ENCODE results near the gene ZMIZ2. TPM values are rescaled to one million over a fixed set of nuclear protein-coding genes. Genes with fewer than 3 reads are reported as not detected.
A peak's percentile ranks its signal among the peaks of the same experiment; 100 is the strongest.

Gene ZMIZ2
- total RNA-seq, 2 experiments from 2014 or later: 120 to 124 TPM

- no peak for DNase-seq
- Mint-ChIP-seq H3K27me3 (no peaks in the 10 kb centered on the region), H3K4me1 (no peaks in the 10 kb centered on the region), H3K4me3 (no peak overlapping the region), H3K36me3 (no peaks in the 10 kb centered on the region), H3K27ac (no peak overlapping the region), H3K9me3 (no peaks in the 10 kb centered on the region)
- ATAC-seq (ENCODE audit: low read depth): no peak
- POLR2A ChIA-PET: interaction anchor here (2.8 kb wide), 1 partner anchor 14 kb away, joined by 11 read pairs; no protein-coding TSS in a partner anchor
These were observed 62.9 kb downstream of the ZMIZ2 start for GRCh38 chr7:44811571-44811970.

DNA sequence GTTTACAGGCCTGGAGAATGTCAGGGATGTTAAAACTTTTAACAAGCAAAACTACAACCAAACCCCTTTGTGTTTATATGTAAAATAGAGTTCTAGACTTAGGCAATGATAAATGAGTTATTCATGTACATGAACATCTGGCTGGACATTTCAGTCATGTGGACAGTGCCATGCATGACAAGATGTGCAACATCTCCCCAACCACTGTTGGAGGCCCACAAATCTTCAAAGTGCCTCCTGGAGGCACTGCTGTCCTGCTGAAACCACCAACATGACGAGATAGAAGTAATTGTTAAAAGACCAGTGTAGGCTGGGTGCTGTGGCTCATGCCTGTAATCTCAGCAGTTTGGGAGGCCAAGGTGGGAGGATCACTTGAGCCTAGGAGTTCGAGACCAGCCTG, 66.3 kb downstream of the ZMIZ2 start:
- H3K4me1 Mint-ChIP-seq: no peaks in the 10 kb centered on the region
- no peaks in the 10 kb centered on the region for H3K36me3 Mint-ChIP-seq
- H3K27ac Mint-ChIP-seq: no peak overlapping the region
- ATAC-seq (ENCODE audit: low read depth) (peak; percentile 42), DNase-seq (no peak)
- H3K4me3 Mint-ChIP-seq: no peak overlapping the region
- H3K9me3 Mint-ChIP-seq: no peaks in the 10 kb centered on the region
- POLR2A ChIA-PET: no interaction called here
- H3K27me3 Mint-ChIP-seq: no peaks in the 10 kb centered on the region

DNA sequence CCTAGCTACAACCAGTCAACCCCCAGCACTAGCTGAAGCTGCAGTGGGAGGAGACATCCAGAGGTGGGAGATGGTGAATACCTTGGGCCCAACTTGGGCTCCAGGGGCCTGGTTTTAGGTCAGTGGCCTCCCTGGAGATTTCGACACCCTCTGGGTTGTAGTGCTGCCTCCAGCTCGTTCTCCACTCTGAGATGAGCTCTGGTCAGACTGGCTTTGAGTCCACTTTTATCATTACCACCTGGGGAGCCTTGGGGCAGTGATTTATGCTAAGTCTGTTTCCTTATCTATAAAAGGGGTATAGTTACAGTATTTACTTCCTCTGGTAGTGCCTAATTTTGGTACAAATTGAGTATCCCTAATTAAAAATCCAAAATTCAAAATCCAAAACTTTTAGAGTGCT, 70.6 kb downstream of the ZMIZ2 start:
- POLR2A ChIA-PET: interaction anchor here (0.5 to 1.4 kb wide), 3 partner anchors 9 to 291 kb away, joined by 3 read pairs; no protein-coding TSS in a partner anchor
- no peaks in the 10 kb centered on the region for H3K9me3 Mint-ChIP-seq
- no peak overlapping the region for H3K4me3 Mint-ChIP-seq
- peaks cover under 1% of the 10 kb centered on the region for H3K36me3 Mint-ChIP-seq
- DNase-seq (no peak), ATAC-seq (ENCODE audit: low read depth) (no peak)
- H3K4me1 Mint-ChIP-seq: peaks cover 4% of the 10 kb centered on the region
- H3K27ac Mint-ChIP-seq: no peak overlapping the region
- H3K27me3 Mint-ChIP-seq: no peaks in the 10 kb centered on the region

Other genes starting within 250 kb of the ZMIZ2 start
- under 1 TPM in 1 of 2 experiments, not detected in 1; 0.11 TPM for gene NPC1L1, start 207.5 kb upstream of the ZMIZ2 start, total RNA-seq
- gene DDX56, start 174.9 kb upstream of the ZMIZ2 start, total RNA-seq: 100 to 1,000 TPM in 1 of 2 experiments, 10 to 100 TPM in 1; 94.1 to 102 TPM
- 10 to 100 TPM; 91.4 to 94.3 TPM for gene TMED4, start 166.6 kb upstream of the ZMIZ2 start, total RNA-seq
- gene OGDH, start 142.2 kb upstream of the ZMIZ2 start, total RNA-seq: 100 to 1,000 TPM in 1 of 2 experiments, 10 to 100 TPM in 1; 99.6 to 103 TPM
- 1,000 to 10,000 TPM; 1,658 to 1,692 TPM for gene PPIA, start 47.8 kb downstream of the ZMIZ2 start, total RNA-seq
- gene H2AZ2, start 99.2 kb downstream of the ZMIZ2 start, total RNA-seq: 100 to 1,000 TPM; 359 to 368 TPM
- 10 to 100 TPM; 34.8 to 35.6 TPM for gene PURB, start 136.7 kb downstream of the ZMIZ2 start, total RNA-seq
- gene MYO1G, start 230.2 kb downstream of the ZMIZ2 start, total RNA-seq: 100 to 1,000 TPM; 382 to 403 TPM